AG10803 (cell line): ENCODE results near the gene USP40.

Source experiments
- DNase-seq: peaks from one replicate; pipeline ENCODE4 v3.0.0; 2010; ENCODE audit warnings: low read depth
- H3K4me3 ChIP-seq: 2 replicates; pipeline ENCODE4 v1.5.1; 2011; ENCODE audit warnings: mild to moderate bottlenecking, low read length, control low read depth
- CTCF ChIP-seq: conservative IDR thresholded peaks from 2 replicates; pipeline ENCODE4 v1.5.1; 2011; ENCODE audit warnings: mild to moderate bottlenecking, low read length, control low read depth, inconsistent platforms

USP40 gene

GRCh38 chr2:233473878-233474277 is 92.7 kb downstream of the USP40 start:
- DNase-seq, result no peak
- TF ChIP-seq CTCF, result no peak
- no peak overlapping the region for H3K4me3 ChIP-seq

- no peak for DNase-seq
- TF ChIP-seq CTCF, result no peak
- H3K4me3 ChIP-seq, result no peak overlapping the region
Measured at GRCh38 chr2:233473386-233473791, 93.2 kb downstream of the USP40 start.

GRCh38 chr2:233471291-233472035 is 95.1 kb downstream of the USP40 start:
- no peak for DNase-seq
- TF ChIP-seq CTCF, result no peak
- H3K4me3 ChIP-seq, result no peak overlapping the region

- TF ChIP-seq CTCF, result no peak
- H3K4me3 ChIP-seq, result no peak overlapping the region
- no peak for DNase-seq
Measured at GRCh38 chr2:233470839-233471238, 95.7 kb downstream of the USP40 start.

GRCh38 chr2:233470011-233470687 is 96.4 kb downstream of the USP40 start:
- TF ChIP-seq CTCF, result no peak
- H3K4me3 ChIP-seq, result no peak overlapping the region
- DNase-seq, result no peak

GRCh38 chr2:233469261-233470010 is 97.1 kb downstream of the USP40 start:
- no peak for TF ChIP-seq CTCF

More at GRCh38 chr2:233469261-233470010, 97.1 kb downstream of the USP40 start:
- H3K4me3 ChIP-seq, result no peak overlapping the region
- DNase-seq, result no peak
